IMR-90 (cell line): Measurements from ENCODE around the gene EML6. TPM values are rescaled to one million over a fixed set of nuclear protein-coding genes. Genes with fewer than 3 reads are reported as not detected.

ENCODE experiments used
- ATAC-seq: fragments of 200-7000 bp; cut with Tn5 transposase; 2 replicates; pipeline ENCODE4 v1.9.1; 2020; ENCODE audit warnings: low read depth, mild to moderate bottlenecking, moderate library complexity
- BruUV-seq: library from RNA; stranded (reverse); fragments of 400-500 nt; replicated peaks from 2 replicates; lab custom pipeline; 2021; lab: Mats Ljungman, UMichigan
- CTCF ChIA-PET: fragments of 300-600 bp; formaldehyde crosslinking; extraction: SDS; loops from one replicate; lab custom pipeline; 2021; ENCODE audit warnings: antibody characterized with exemption; lab: Yijun Ruan, JAX
- POLR2A ChIA-PET: fragments of 300-600 bp; sonication (Branson Sonifier 250); formaldehyde crosslinking; loops from one replicate; lab custom pipeline; 2022; ENCODE audit warnings: antibody characterized with exemption; ENCODE audit not compliant: unreplicated experiment; lab: Charles Lee
- DNase-seq: peaks from one replicate; pipeline ENCODE4 v3.0.0; 2013
- H2AFZ ChIP-seq: replicated peaks from 2 replicates; pipeline ENCODE3; 2013; ENCODE audit warnings: low read length, mild to moderate bottlenecking; ENCODE audit not compliant: poor library complexity
- H2AK5ac ChIP-seq: 2 replicates; pipeline ENCODE4 v1.6.1; 2013; ENCODE audit warnings: low read depth, low read length, inconsistent platforms
- H2AK9ac ChIP-seq: replicated peaks from 2 replicates; pipeline ENCODE3; 2013; ENCODE audit warnings: mild to moderate bottlenecking, low read depth, low read length, moderate library complexity; ENCODE audit not compliant: poor library complexity
- H2BK120ac ChIP-seq: 2 replicates; pipeline ENCODE4 v1.6.1; 2013; ENCODE audit warnings: low read depth, low read length, inconsistent platforms
- H2BK15ac ChIP-seq: 3 replicates; pipeline ENCODE4 v1.6.1; 2013; ENCODE audit warnings: low read depth, low read length, inconsistent platforms
- H2BK20ac ChIP-seq: 2 replicates; pipeline ENCODE4 v1.6.1; 2013; ENCODE audit warnings: low read depth, mild to moderate bottlenecking, inconsistent platforms, low read length, moderate library complexity
- H2BK5ac ChIP-seq: 2 replicates; pipeline ENCODE4 v1.6.1; 2013; ENCODE audit warnings: mild to moderate bottlenecking, low read depth, low read length, inconsistent platforms; ENCODE audit not compliant: poor library complexity, severe bottlenecking
- H3K14ac ChIP-seq: replicated peaks from 2 replicates; pipeline ENCODE4 v1.6.1; 2013; ENCODE audit warnings: low read depth, low read length, inconsistent platforms
- H3K18ac ChIP-seq: 2 replicates; pipeline ENCODE4 v1.6.1; 2013; ENCODE audit warnings: low read depth, low read length, control low read depth
- H3K23ac ChIP-seq: 2 replicates; pipeline ENCODE4 v1.6.1; 2013; ENCODE audit warnings: low read depth, low read length, inconsistent platforms
- H3K27ac ChIP-seq: 2 replicates; pipeline ENCODE4 v1.5.1; 2013; ENCODE audit warnings: mild to moderate bottlenecking, control low read depth, low read length; ENCODE audit not compliant: insufficient read depth
- H3K27me3 ChIP-seq: 2 replicates; pipeline ENCODE4 v1.6.1; 2013; ENCODE audit warnings: low read length; ENCODE audit not compliant: control insufficient read depth, insufficient read depth
- H3K36me3 ChIP-seq: 2 replicates; pipeline ENCODE4 v1.6.1; 2013; ENCODE audit warnings: low read length, mixed read lengths; ENCODE audit not compliant: control insufficient read depth, insufficient read depth
- H3K4ac ChIP-seq: 2 replicates; pipeline ENCODE4 v1.6.1; 2013; ENCODE audit warnings: low read depth, low read length, inconsistent platforms
- H3K4me1 ChIP-seq: 2 replicates; pipeline ENCODE4 v1.6.1; 2013; ENCODE audit warnings: low read length, mixed read lengths; ENCODE audit not compliant: control insufficient read depth, insufficient read depth
- H3K4me2 ChIP-seq: 2 replicates; pipeline ENCODE4 v1.6.1; 2013; ENCODE audit warnings: low read depth, mild to moderate bottlenecking, control low read depth, low read length, moderate library complexity
- H3K4me3 ChIP-seq: 2 replicates; pipeline ENCODE4 v1.5.1; 2013; ENCODE audit warnings: low read depth, mild to moderate bottlenecking, control low read depth, low read length, moderate library complexity; ENCODE audit not compliant: insufficient read depth
- H3K56ac ChIP-seq: 2 replicates; pipeline ENCODE4 v1.6.1; 2013; ENCODE audit warnings: low read length, inconsistent platforms; ENCODE audit not compliant: insufficient read depth; ENCODE audit errors: extremely low read depth
- H3K79me1 ChIP-seq, 2 experiments: 2 replicates each; pipeline ENCODE4 v1.6.1; 2013; ENCODE audit warnings: low read length in 2 of 2, inconsistent platforms in 1 of 2, low read depth in 1 of 2
- H3K9ac ChIP-seq: 2 replicates; pipeline ENCODE4 v1.6.1; 2013; ENCODE audit warnings: low read depth, low read length, control low read depth
- H3K9me1 ChIP-seq: 2 replicates; pipeline ENCODE4 v1.6.1; 2013; ENCODE audit warnings: low read length, inconsistent platforms; ENCODE audit not compliant: insufficient read depth
- H3K9me3 ChIP-seq: 2 replicates; pipeline ENCODE4 v1.6.1; 2013; ENCODE audit warnings: low read length; ENCODE audit not compliant: control insufficient read depth, insufficient read depth
- H4K20me1 ChIP-seq: 2 replicates; pipeline ENCODE4 v1.6.1; 2013; ENCODE audit warnings: low read length, inconsistent platforms; ENCODE audit not compliant: insufficient read depth
- H4K5ac ChIP-seq: 2 replicates; pipeline ENCODE4 v1.6.1; 2013; ENCODE audit warnings: mild to moderate bottlenecking, low read depth, low read length, control low read depth
- H4K8ac ChIP-seq, 2 experiments: 2 replicates each; pipeline ENCODE4 v1.6.1; 2013; ENCODE audit warnings: low read depth in 2 of 2, low read length in 2 of 2, control low read depth in 1 of 2, inconsistent platforms in 1 of 2
- H4K91ac ChIP-seq: 2 replicates; pipeline ENCODE4 v1.6.1; 2013; ENCODE audit warnings: low read depth, low read length, inconsistent platforms; ENCODE audit not compliant: insufficient read depth
- BHLHE40 ChIP-seq: fragments of 150-350 bp; IDR thresholded peaks from 2 replicates; pipeline ENCODE4 v1.6.1; 2016; ENCODE audit warnings: mild to moderate bottlenecking, low read depth, low read length
- CHD1 ChIP-seq: IDR thresholded peaks from 2 replicates; pipeline ENCODE4 v1.6.1; 2012; ENCODE audit warnings: low read depth, low read length, improper control_type of control experiment
- FOS ChIP-seq: fragments of 150-350 bp; IDR thresholded peaks from 2 replicates; pipeline ENCODE4 v1.6.1; 2016; ENCODE audit warnings: low read depth, low read length
- POLR2A ChIP-seq: IDR thresholded peaks from 2 replicates; pipeline ENCODE4 v1.6.1; 2012; ENCODE audit warnings: mild to moderate bottlenecking, low read depth, low read length
- RCOR1 ChIP-seq: IDR thresholded peaks from 2 replicates; pipeline ENCODE4 v1.6.1; 2012; ENCODE audit warnings: mild to moderate bottlenecking, low read length, improper control_type of control experiment; ENCODE audit not compliant: insufficient replicate concordance
- USF2 ChIP-seq: fragments of 150-350 bp; IDR thresholded peaks from 2 replicates; pipeline ENCODE4 v1.6.1; 2017; ENCODE audit warnings: mild to moderate bottlenecking, antibody characterized with exemption, low read length, low read depth
- dilution Hi-C: fragments of 300-500 bp; cut with HindIII; formaldehyde crosslinking; loops from one replicate; pipeline ENCODE4 v1.14.3; 2018; ENCODE audit warnings: low sequenced_read_pairs; ENCODE audit not compliant: unreplicated experiment
- in situ Hi-C: fragments of 300-500 bp; cut with MboI; formaldehyde crosslinking; loops from 3 replicates; pipeline ENCODE4 v1.14.3; 2019; ENCODE audit warnings: low sequenced_read_pairs, inconsistent platforms, mixed read lengths
- intact Hi-C: fragments of 100-400 bp; cut with micrococcal nuclease; formaldehyde crosslinking; loops from 2 replicates; pipeline ENCODE4 v1.10.0; 2022
- polyA plus RNA-seq, 3 experiments: library from polyadenylated mRNA; depleted of rRNA; stranded (reverse); fragments of >200 nt; gene quantifications; 2 replicates each; pipeline ENCODE4 v1.2.3, GENCODE V29; 2012; ENCODE audit warnings: low replicate concordance in 1 of 3
- total RNA-seq: library from RNA; depleted of rRNA; stranded (reverse); fragments of >200 nt; gene quantifications from 2 replicates; pipeline ENCODE4 v1.2.3, GENCODE V29; 2012
- TF ChIP-seq, protein P1 (sequence below): conservative IDR thresholded peaks from 2 replicates; pipeline ENCODE4 v1.5.1; 2012; ENCODE audit warnings: mild to moderate bottlenecking, low read depth, low read length, improper control_type of control experiment

Gene EML6
- total and polyA plus RNA-seq, 2 of the 4 experiments (the other 2 are of a cell fraction): 0.18 to 0.19 TPM

- H3K4me2 ChIP-seq: no peak overlapping the region
- H2BK120ac ChIP-seq: no peak overlapping the region
- H3K36me3 ChIP-seq: no peaks in the 10 kb centered on the region
- intact Hi-C loops: no loop called here
- no peaks in the 10 kb centered on the region for H3K9me1 ChIP-seq
- no peak for DNase-seq
- no peak overlapping the region for H2AK5ac ChIP-seq
- no peak overlapping the region for H2AFZ ChIP-seq
- H4K8ac ChIP-seq: no peak overlapping the region
- no peak overlapping the region for H4K91ac ChIP-seq
- in situ Hi-C loops: no loop called here
- no peaks in the 10 kb centered on the region for H3K4me1 ChIP-seq
- ChIA-PET POLR2A (no interaction called here), CTCF (no interaction called here)
- H3K27me3 ChIP-seq: peaks cover 54% of the 10 kb centered on the region
- H2BK20ac ChIP-seq: no peak overlapping the region
- H3K56ac ChIP-seq: no peak overlapping the region
- no TSS peak for BruUV-seq
- dilution Hi-C loops: no loop called here
- ATAC-seq: no peak
- no peak overlapping the region for H2BK5ac ChIP-seq
- H3K4me3 ChIP-seq: no peak overlapping the region
- no peak overlapping the region for H3K14ac ChIP-seq
- H3K9me3 ChIP-seq: no peaks in the 10 kb centered on the region
- no peaks in the 10 kb centered on the region for H4K20me1 ChIP-seq
- no peak overlapping the region for H2AK9ac ChIP-seq
- H3K23ac ChIP-seq: no peak overlapping the region
- H2BK15ac ChIP-seq: no peak overlapping the region
- H3K27ac ChIP-seq: no peak overlapping the region
- no peak overlapping the region for H3K9ac ChIP-seq
- H3K18ac ChIP-seq: no peak overlapping the region
- H4K5ac ChIP-seq: no peak overlapping the region
- no peak overlapping the region for H3K4ac ChIP-seq
- H3K79me1 ChIP-seq: no peaks in the 10 kb centered on the region
- TF ChIP-seq FOS (no peak), RCOR1 (no peak), USF2 (no peak), CHD1 (no peak), POLR2A (no peak), BHLHE40 (no peak)
- TF ChIP-seq, protein P1, sequence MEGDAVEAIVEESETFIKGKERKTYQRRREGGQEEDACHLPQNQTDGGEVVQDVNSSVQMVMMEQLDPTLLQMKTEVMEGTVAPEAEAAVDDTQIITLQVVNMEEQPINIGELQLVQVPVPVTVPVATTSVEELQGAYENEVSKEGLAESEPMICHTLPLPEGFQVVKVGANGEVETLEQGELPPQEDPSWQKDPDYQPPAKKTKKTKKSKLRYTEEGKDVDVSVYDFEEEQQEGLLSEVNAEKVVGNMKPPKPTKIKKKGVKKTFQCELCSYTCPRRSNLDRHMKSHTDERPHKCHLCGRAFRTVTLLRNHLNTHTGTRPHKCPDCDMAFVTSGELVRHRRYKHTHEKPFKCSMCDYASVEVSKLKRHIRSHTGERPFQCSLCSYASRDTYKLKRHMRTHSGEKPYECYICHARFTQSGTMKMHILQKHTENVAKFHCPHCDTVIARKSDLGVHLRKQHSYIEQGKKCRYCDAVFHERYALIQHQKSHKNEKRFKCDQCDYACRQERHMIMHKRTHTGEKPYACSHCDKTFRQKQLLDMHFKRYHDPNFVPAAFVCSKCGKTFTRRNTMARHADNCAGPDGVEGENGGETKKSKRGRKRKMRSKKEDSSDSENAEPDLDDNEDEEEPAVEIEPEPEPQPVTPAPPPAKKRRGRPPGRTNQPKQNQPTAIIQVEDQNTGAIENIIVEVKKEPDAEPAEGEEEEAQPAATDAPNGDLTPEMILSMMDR: no peak
These were observed 14.8 kb downstream of the EML6 start for GRCh38 chr2:54738281-54738680.
